SIG-M5 treated with dmso at 0.1 percent for 504 hours (cell line): ENCODE data around the gene FNDC3B.
A peak's percentile ranks its signal among the peaks of the same experiment; 100 is the strongest.
"Not testable (repeated sequence)": the region's sequence is repeated elsewhere in the genome, so short reads cannot be mapped to it uniquely, and the experiment has no call there.

Experiments used
- DNase-seq: peaks from one replicate; lab custom pipeline; 2025; ENCODE audit not compliant: unreplicated experiment; lab: John Stamatoyannopoulos, UW

The FNDC3B gene

DNA sequence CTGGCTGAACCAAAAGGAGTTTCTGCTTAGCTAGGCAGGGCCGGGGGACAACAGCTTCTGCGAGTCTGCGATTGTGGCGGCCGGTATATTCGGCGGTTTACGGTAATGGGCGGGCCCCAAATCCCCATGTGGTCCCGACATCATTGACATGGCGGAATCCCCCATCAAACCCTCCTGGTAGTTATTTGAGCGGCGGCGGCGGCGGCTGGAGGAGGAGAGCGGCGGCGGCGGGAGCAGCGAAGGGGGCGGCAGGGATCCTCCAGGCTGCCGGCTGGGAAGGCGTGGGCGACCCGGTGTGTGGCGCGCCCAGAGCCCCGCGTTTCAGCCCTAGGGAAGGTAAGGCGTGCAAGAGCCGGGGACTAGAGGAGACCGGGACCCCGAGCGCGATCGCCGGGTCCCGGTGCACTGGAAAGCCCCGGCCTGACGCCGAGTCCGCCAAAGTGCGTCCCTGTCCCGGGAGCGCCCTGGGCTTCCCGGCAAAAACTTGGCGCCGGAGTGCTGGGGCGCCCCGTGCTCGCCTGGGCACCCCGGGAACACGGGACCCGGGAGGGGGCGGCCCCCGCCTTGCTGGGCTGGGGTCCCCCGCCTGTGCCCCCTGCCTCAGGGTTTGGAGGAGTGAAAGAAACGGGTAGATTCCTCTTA is at the start of gene FNDC3B:
TSS of gene FNDC3B (plus strand) at position 143 of the 642 bp plus-strand sequence. CDS start 72,902 bp downstream, outside the sequence.
- peak; percentile 97 for DNase-seq

GRCh38 chr3:171990239-171990638 is 49.1 kb upstream of the FNDC3B start:
- DNase-seq, result not testable (repeated sequence)

DNA sequence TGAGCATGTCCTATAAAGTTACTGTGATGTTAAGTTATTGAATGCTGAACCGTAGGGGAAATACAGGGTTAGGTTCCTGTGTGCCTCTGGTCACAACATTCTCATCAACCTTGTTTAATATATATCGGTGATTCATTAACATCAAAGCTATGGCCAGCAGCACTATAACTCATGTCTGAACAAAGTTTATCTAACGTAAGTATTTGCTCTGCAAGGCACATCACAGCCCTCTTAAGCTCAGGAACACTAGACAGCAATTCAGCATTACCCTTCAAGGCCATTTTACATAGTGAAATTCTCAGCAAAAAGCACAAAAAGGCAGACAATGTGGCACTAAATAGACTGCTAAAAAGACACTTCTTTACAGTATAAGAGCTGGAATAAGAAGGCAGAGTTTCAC is 48.2 kb upstream of the FNDC3B start:
- DNase-seq, result no peak

- peak; percentile 38 for DNase-seq
Measured at GRCh38 chr3:171994646-171995428, 44.5 kb upstream of the FNDC3B start.

GRCh38 chr3:171995486-171995885 is 43.9 kb upstream of the FNDC3B start:
- no peak for DNase-seq

DNA sequence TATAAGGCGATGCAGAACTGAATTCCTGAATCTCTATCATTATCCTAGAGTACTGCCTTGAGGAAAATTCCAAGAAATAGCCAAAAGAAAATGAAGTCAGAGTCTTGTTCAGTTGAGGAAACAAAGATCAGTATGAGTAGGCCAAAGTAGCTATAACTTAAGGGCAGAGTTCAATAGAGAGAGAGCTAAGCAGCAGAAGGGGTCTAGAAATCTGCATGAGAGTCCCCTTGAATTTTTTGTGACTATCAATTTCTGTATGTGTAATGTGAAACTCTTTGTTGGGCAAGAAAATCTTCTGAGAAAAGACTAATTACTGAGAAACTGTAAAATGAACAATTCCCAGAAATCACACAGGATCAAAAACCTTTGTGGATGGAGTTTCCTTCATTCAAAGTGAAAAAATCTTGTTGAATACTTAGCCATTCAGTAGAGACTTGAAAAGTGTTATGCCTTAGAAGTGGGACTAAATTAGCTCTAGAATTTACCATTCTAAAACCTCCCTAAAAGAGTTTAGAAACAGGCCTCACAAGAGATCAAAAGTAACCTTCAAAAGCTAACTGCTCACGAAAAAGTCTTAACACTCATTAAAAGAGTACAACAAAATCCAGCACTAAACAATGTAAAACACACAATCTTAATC is 43.1 kb upstream of the FNDC3B start:
- DNase-seq, result no peak

DNA sequence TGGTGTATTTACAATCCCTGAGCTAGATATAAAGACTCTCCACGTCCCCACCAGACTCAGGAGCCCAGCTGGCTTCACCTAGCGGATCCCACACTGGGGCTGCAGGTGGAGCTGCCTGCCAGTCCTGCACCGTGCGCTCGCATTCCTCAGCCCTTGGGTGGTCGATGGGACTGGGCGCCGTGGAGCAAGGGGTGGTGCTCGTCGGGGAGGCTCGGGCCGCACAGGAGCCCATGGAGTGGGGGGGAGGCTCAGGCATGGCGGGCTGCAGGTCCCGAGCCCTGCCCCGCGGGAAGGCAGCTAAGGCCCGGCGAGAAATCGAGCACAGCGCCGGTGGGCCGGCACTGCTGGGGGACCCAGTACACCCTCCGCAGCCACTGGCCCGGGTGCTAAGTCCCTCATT is 40.6 kb upstream of the FNDC3B start:
- not testable (repeated sequence) for DNase-seq

- DNase-seq, result not testable (repeated sequence)
Measured at GRCh38 chr3:172001616-172002015, 37.8 kb upstream of the FNDC3B start.

DNA sequence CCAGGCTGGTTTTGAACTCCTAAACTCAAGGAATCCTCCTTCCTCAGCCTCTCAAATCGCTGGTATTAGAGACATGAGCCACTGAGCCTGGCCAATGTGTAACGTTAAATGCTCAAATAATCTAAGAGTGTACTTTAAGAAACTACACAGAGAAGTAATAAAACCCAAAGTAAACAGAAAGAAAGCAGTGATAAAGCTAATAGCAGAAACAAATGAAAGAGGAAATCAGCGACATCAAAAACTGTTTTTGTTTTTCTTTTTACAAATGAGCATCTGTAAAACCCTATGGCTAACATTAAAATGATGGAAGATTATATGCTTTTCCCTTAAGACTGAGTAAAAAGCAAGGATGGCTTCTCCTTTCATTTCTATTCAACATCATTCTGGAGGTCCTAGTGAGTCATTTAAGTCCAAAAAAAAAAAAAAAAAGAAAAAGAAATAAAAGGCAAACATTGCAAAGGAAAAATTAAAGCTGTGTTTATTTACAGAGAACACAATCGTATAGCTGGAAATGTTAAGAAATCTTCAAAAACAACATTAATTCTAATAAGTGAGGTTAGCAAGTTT is 36.8 kb upstream of the FNDC3B start:
- DNase-seq, result no peak

DNA sequence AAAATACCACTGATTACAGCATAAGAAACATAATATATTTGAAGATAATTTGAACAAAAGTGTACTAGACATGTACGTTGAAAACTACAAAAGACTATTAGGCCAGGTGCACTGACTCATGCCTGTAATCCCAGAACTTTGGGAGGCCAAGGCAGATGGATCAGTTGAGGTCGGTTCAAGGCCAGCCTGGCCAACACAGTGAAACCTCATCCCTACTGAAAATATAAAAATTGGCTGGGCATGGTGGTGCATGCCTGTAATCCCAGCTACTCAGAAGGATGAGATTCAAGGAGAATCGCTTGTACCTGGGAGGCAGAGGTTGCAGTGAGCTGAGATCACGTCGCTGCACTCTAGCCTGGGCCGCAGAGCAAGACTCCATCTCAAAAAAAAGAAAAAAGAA is 36.2 kb upstream of the FNDC3B start:
- DNase-seq, result no peak

DNA sequence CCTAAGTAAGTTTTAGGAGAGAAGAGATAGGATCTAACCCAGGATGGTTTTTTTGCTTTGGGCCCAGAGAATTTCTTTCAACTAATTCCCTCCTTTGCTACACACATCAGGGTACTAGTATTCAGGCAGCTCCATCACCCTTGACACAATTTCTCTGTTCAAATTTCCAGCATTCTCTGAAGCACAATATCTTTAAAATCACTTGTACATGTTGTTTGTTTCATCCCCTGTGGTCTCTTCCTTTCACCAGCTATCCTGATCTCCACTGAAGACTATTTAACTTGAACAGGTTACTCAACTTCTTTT is 32.4 kb upstream of the FNDC3B start:
- DNase-seq, result no peak

DNA sequence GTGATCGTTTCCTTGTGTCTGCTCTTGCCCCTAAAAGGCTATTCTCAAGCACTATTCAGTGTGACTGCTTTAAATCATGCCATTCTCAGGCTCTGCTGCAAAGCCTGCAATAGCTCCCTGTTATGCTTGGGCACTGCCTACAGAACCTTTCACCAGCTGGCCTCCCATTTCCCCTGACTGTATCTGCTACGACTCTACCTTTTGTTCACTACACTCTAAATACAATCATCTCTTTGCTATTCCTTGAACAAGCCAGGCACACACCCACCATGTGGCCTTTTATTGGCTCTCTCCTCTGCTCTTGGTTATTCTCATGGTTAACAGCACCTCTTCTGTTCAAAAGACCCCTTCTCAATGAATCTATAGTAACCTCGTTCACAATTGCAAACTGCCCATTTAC is 29.6 kb upstream of the FNDC3B start:
- no peak for DNase-seq

- DNase-seq, result no peak
Measured at GRCh38 chr3:172012775-172013174, 26.6 kb upstream of the FNDC3B start.

- DNase-seq, result no peak
Measured at GRCh38 chr3:172014145-172014544, 25.2 kb upstream of the FNDC3B start.

DNA sequence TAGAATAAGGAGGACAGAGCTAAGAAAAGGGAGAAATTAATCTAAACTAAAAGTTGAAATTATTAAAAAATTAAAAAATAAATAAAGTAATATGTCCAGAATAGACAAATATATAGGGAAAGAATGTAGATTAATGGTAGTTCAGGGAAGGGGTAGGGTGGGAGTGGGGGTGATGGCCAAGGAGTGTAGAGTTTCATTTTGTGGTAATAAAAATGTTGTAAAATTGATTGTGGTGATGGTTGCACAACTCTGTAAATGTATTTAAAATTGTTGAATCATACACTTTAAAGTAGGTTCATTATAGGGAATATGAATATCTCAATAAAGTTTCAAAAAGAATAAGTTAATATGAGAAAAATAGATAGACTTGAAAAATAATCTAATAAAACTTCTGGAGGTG is 21.0 kb upstream of the FNDC3B start:
- DNase-seq, result peak; percentile 43

- DNase-seq, result no peak
Measured at GRCh38 chr3:172020763-172021162, 18.6 kb upstream of the FNDC3B start.

GRCh38 chr3:172021164-172021563 is 18.2 kb upstream of the FNDC3B start:
- no peak for DNase-seq

DNA sequence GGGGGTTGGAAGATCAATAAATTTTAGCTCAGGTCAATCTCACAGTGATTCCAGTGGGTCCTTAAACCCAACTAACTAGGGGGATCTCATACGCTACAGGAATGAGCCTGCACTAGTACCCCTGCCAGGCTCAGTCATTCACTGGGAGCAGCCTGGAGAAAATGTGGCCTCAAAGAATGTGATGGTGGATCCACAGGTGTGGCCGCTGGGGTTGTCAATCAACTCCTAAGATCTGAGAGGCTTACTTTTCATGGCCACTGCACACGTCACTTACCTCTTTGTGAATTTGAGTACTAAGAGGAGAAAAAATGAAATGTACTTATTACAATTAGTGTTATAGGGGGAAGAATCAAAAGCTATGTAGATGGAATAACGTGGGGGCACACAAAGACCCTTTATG is 17.5 kb upstream of the FNDC3B start:
- DNase-seq, result no peak

GRCh38 chr3:172023915-172024314 is 15.5 kb upstream of the FNDC3B start:
- no peak for DNase-seq

DNA sequence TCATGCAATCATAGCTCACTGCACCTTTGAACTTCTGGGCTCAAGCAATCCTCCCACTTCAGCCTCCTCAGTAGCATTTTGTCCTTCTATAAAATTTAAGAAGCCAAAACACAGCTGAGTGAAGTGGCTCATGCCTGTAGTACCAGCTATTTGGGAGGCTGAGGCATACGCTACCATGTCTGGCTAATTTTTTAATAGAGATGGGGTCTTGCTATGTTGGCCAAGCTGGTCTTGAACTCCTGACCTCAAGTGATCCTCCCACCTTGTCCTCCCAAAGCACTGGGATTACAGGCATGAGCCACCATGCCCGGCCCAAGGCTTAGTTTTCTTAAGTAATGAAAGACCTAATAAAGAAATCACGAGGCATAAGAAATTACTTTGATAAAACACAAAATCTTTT is 14.7 kb upstream of the FNDC3B start:
- DNase-seq, result no peak

GRCh38 chr3:172029425-172030098 is 9.8 kb upstream of the FNDC3B start:
- DNase-seq, result peak; percentile 72
